ENCODE results near the gene PRICKLE2. TPM values are rescaled to one million over a fixed set of nuclear protein-coding genes. Genes with fewer than 3 reads are reported as not detected.

The PRICKLE2 gene
- total and polyA plus RNA-seq, 10 of the 15 experiments (the other 5 are each of a cell fraction or from before 2014, with no cell fraction given): 0.11 to 2.6 (median 0.69) TPM

DNA sequence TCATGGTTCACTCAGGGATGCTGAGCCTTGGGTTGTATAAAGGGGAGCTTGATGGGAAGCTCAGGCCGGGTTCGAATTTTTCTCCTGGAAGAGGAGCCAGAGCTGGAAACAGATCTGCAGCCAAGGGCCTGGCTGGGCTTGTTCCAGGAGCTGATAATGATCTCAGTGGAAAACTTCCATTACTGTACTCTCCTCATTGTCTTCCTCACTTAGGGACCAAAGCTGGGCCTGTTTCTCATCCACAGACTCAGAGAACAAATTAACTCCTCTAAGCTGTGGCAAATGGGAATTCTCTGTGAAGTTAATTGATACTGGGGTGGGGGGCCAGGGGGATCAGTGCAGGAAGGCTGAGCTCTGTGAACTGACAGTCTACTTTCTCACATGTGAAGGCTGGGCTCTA lies 92.0 kb downstream of the PRICKLE2 start:
- TF ChIP-seq, protein P1, sequence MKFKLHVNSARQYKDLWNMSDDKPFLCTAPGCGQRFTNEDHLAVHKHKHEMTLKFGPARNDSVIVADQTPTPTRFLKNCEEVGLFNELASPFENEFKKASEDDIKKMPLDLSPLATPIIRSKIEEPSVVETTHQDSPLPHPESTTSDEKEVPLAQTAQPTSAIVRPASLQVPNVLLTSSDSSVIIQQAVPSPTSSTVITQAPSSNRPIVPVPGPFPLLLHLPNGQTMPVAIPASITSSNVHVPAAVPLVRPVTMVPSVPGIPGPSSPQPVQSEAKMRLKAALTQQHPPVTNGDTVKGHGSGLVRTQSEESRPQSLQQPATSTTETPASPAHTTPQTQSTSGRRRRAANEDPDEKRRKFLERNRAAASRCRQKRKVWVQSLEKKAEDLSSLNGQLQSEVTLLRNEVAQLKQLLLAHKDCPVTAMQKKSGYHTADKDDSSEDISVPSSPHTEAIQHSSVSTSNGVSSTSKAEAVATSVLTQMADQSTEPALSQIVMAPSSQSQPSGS (IDR thresholded peaks at IDR 0.05; ENCODE audit: low read length): no peak
- TF ChIP-seq CBFB (IDR thresholded peaks at IDR 0.05; ENCODE audit: low read depth) (no peak), RCOR1 (conservative IDR thresholded peaks at IDR 0.05; ENCODE audit: low read depth, low read length) (no peak), YBX1 (IDR thresholded peaks at IDR 0.05) (no peak), STAT3 (IDR thresholded peaks at IDR 0.05; ENCODE audit: low read depth, low read length) (no peak), NFXL1 (IDR thresholded peaks at IDR 0.05; ENCODE audit: borderline replicate concordance) (no peak), MYC (IDR thresholded peaks at IDR 0.05; ENCODE audit: insufficient read depth, insufficient read length, insufficient replicate concordance, low read length, severe bottlenecking) (no peak)
- TF ChIP-seq, protein P2, sequence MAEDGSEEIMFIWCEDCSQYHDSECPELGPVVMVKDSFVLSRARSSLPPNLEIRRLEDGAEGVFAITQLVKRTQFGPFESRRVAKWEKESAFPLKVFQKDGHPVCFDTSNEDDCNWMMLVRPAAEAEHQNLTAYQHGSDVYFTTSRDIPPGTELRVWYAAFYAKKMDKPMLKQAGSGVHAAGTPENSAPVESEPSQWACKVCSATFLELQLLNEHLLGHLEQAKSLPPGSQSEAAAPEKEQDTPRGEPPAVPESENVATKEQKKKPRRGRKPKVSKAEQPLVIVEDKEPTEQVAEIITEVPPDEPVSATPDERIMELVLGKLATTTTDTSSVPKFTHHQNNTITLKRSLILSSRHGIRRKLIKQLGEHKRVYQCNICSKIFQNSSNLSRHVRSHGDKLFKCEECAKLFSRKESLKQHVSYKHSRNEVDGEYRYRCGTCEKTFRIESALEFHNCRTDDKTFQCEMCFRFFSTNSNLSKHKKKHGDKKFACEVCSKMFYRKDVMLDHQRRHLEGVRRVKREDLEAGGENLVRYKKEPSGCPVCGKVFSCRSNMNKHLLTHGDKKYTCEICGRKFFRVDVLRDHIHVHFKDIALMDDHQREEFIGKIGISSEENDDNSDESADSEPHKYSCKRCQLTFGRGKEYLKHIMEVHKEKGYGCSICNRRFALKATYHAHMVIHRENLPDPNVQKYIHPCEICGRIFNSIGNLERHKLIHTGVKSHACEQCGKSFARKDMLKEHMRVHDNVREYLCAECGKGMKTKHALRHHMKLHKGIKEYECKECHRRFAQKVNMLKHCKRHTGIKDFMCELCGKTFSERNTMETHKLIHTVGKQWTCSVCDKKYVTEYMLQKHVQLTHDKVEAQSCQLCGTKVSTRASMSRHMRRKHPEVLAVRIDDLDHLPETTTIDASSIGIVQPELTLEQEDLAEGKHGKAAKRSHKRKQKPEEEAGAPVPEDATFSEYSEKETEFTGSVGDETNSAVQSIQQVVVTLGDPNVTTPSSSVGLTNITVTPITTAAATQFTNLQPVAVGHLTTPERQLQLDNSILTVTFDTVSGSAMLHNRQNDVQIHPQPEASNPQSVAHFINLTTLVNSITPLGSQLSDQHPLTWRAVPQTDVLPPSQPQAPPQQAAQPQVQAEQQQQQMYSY (CRISPR knock-in tag; IDR thresholded peaks at IDR 0.05): no peak
- TF ChIP-seq, protein P3, sequence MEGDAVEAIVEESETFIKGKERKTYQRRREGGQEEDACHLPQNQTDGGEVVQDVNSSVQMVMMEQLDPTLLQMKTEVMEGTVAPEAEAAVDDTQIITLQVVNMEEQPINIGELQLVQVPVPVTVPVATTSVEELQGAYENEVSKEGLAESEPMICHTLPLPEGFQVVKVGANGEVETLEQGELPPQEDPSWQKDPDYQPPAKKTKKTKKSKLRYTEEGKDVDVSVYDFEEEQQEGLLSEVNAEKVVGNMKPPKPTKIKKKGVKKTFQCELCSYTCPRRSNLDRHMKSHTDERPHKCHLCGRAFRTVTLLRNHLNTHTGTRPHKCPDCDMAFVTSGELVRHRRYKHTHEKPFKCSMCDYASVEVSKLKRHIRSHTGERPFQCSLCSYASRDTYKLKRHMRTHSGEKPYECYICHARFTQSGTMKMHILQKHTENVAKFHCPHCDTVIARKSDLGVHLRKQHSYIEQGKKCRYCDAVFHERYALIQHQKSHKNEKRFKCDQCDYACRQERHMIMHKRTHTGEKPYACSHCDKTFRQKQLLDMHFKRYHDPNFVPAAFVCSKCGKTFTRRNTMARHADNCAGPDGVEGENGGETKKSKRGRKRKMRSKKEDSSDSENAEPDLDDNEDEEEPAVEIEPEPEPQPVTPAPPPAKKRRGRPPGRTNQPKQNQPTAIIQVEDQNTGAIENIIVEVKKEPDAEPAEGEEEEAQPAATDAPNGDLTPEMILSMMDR (IDR thresholded peaks at IDR 0.05 in 2 of 3, conservative IDR thresholded peaks at IDR 0.05 in 1 of 3; ENCODE audit: control insufficient read depth in 2 of 3, extremely low read depth in 1 of 3, insufficient read depth in 1 of 3, low read depth in 3 of 3, low read length in 3 of 3): no peak
- TF ChIP-seq, protein P4, sequence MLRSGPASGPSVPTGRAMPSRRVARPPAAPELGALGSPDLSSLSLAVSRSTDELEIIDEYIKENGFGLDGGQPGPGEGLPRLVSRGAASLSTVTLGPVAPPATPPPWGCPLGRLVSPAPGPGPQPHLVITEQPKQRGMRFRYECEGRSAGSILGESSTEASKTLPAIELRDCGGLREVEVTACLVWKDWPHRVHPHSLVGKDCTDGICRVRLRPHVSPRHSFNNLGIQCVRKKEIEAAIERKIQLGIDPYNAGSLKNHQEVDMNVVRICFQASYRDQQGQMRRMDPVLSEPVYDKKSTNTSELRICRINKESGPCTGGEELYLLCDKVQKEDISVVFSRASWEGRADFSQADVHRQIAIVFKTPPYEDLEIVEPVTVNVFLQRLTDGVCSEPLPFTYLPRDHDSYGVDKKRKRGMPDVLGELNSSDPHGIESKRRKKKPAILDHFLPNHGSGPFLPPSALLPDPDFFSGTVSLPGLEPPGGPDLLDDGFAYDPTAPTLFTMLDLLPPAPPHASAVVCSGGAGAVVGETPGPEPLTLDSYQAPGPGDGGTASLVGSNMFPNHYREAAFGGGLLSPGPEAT (IDR thresholded peaks at IDR 0.05; ENCODE audit: low read depth): no peak
- DNase-seq (ENCODE audit: low read depth, low spot score): no peak
- Histone ChIP-seq H3K9me3 (replicated peaks; ENCODE audit: control insufficient read depth, insufficient read depth, low read length) (no peaks in the 10 kb centered on the region), H3K36me3 (ENCODE audit: control insufficient read depth in 2 of 2, insufficient read depth in 2 of 2, low read length in 1 of 2) (no peaks in the 10 kb centered on the region), H3K4me3 (no peak overlapping the region), H2AFZ (ENCODE audit: control insufficient read depth, low read depth, low read length) (no peak overlapping the region), H3K9ac (ENCODE audit: control insufficient read depth, insufficient read depth, low read length) (no peak overlapping the region), H3K79me2 (ENCODE audit: control insufficient read depth, insufficient read depth, low read length) (no peaks in the 10 kb centered on the region), H3K27ac (ENCODE audit: control insufficient read depth, insufficient read depth) (no peak overlapping the region), H3K4me1 (ENCODE audit: control insufficient read depth, insufficient read depth, low read length) (no peaks in the 10 kb centered on the region), H4K20me1 (ENCODE audit: control insufficient read depth, insufficient read depth) (no peaks in the 10 kb centered on the region), H3K27me3 (replicated peaks in 1 of 2; ENCODE audit: control insufficient read depth in 2 of 2, insufficient read depth in 2 of 2, low read length in 1 of 2) (no peaks in the 10 kb centered on the region), H3K4me2 (ENCODE audit: control insufficient read depth, insufficient read depth) (no peak overlapping the region)
- POLR2A ChIA-PET: no interaction called here
- WGBS (ENCODE audit: insufficient coverage, insufficient replicate concordance, low lambda C conversion rate, missing lambda C conversion rate): 0% methylated on average over 2 of the region's 2 CpGs
- in situ Hi-C loops (cut with MboI): no loop called here
- SMC1A ChIA-PET (ENCODE audit: uncharacterized antibody, unreplicated experiment): interaction anchor here (0.9 kb wide), 1 partner anchor 121 kb away, joined by 3 read pairs; no protein-coding TSS in a partner anchor
- RAD21 ChIA-PET (ENCODE audit: unreplicated experiment): no interaction called here
- BruUV-seq (replicated peaks): no TSS peak
- ATAC-seq: no peak
- intact Hi-C loops (cut with micrococcal nuclease; ENCODE audit: unreplicated experiment): no loop called here
- FAIRE-seq: no peak
- CTCF ChIA-PET: interaction anchor here (1.5 kb wide), 1 partner anchor 18 kb away, joined by 3 read pairs; no protein-coding TSS in a partner anchor

Measured in GM12878 (cell line).